Measurements from ENCODE around the gene CNTN6.

CNTN6 gene

DNA sequence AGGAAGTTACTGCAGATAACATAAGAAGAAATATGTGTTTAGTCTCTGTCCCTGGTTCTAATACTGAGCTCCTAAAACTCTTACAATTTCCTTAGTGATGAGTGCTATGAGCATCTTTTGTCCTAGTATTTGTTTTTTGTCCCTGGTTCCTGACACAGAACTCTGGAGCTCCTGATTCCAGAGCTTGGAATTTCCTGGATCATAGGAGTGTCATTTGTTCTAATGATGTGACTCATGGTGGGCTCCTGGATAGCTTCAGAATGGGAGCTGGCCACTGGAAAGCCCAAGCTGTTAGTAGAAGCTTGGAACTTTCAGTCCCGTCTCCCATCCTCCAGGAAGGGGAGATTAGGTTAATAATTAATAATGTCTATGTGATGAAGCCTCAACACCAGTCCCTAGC lies 98.2 kb downstream of the CNTN6 start:
- no peak for DNase-seq (ENCODE audit: extremely low read depth, low read depth)
- TF ChIP-seq, protein P1, sequence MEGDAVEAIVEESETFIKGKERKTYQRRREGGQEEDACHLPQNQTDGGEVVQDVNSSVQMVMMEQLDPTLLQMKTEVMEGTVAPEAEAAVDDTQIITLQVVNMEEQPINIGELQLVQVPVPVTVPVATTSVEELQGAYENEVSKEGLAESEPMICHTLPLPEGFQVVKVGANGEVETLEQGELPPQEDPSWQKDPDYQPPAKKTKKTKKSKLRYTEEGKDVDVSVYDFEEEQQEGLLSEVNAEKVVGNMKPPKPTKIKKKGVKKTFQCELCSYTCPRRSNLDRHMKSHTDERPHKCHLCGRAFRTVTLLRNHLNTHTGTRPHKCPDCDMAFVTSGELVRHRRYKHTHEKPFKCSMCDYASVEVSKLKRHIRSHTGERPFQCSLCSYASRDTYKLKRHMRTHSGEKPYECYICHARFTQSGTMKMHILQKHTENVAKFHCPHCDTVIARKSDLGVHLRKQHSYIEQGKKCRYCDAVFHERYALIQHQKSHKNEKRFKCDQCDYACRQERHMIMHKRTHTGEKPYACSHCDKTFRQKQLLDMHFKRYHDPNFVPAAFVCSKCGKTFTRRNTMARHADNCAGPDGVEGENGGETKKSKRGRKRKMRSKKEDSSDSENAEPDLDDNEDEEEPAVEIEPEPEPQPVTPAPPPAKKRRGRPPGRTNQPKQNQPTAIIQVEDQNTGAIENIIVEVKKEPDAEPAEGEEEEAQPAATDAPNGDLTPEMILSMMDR (IDR thresholded peaks at IDR 0.05; ENCODE audit: low read depth, low read length), result no peak

DNA sequence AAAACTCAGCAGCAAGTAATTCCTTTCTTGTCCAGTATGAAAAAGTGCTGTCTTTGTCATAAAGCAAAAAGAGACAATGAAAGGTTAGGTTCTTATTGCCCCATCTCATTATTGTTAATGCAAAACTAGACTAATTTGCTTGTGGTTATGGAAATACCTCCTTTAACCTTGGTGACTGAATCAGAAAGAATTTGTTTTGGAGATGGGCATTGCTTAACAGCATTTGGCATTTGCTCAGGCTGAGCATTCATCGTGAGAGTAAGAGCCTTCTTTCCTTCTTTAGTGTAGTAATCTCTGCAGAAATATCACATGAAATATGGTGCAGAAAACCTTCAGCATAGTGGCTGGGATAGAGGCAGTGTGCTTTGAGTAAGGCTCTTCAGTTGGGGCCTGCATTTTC lies 103.1 kb downstream of the CNTN6 start:
- TF ChIP-seq, protein P1 (IDR thresholded peaks at IDR 0.05; ENCODE audit: low read depth, low read length), result no peak
- peak; percentile 34 for DNase-seq (ENCODE audit: extremely low read depth, low read depth)

DNA sequence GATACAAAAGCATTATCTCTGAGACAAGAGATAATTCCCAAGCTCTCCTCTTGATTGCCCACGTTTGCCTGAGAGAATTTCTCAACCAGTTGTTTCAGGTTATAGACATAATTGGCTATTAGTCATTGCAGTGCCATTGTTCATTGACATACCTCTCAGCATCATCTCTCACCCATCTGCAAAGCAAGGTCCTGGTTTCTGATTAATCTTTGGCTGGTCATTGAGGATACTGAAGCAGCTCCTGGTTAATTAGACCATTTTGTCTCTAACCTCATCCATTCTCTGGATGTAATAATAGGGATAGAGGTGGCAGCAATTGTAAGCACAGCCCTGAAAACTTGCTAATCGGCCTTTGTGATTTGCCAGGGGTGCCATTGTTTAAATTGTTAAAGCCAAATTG lies 104.2 kb downstream of the CNTN6 start:
- TF ChIP-seq, protein P1 (IDR thresholded peaks at IDR 0.05; ENCODE audit: low read depth, low read length), result no peak
- DNase-seq (ENCODE audit: extremely low read depth, low read depth), result no peak

DNA sequence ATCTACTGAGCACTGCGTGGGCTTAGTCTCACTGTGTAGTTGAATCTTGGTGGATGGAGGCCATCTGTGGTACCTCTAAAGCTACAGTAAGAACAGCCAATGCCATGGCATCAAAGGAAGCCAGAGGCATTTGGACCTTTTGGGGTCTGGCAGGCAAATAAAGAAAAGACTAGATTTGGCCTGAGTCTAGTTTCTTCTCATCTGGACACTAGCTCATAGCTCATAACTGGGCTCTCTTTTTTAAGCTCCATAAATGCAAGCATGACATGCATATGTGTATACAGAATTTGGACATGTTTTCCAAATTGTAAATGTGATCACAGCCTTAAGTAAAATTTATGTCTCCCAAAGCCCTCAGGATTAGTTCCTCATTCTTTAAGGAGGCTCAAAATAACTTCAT lies 107.5 kb downstream of the CNTN6 start:
- TF ChIP-seq, protein P1 (IDR thresholded peaks at IDR 0.05; ENCODE audit: low read depth, low read length), result no peak
- no peak for DNase-seq (ENCODE audit: extremely low read depth, low read depth)

DNA sequence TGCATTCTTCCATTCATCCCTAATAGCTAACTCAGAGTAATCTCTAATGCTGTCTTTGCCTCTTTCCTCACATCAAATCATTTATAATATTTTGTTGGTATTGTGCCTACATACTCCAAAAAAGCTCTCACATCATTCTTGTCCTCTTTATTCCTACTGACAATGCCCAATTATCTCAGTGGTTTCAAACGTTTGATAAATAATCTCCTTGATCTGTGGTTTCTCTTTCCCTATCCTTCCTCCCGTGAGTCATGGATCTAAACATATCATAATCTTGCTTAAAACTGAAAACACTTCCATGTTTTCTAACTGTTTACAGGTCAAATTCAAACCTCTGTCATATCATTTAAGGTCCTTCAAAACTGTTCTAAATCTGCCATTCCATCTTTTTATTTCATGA lies 115.1 kb downstream of the CNTN6 start:
- DNase-seq (ENCODE audit: extremely low read depth, low read depth), result no peak
- TF ChIP-seq, protein P1 (IDR thresholded peaks at IDR 0.05; ENCODE audit: low read depth, low read length), result no peak

DNA sequence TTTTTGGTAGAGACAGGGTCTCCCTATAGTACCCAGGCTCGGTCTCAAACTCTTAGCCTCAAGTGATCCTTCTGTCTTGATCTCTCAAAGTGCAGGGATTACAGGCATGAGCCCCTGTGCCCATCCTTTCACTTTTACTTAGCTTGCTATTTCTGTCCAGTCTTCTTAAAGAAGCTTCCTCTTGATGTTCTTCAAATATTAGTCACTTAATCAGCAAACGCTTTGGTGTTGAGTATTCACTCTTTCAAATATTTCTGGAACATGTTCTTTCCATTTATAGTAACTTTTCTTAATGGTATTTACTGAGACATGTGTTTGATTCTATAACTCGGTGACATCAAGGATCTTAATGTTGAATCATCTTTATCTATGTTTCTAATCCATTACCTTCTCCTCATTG lies 122.1 kb downstream of the CNTN6 start:
- no peak for DNase-seq (ENCODE audit: extremely low read depth, low read depth)
- TF ChIP-seq, protein P1 (IDR thresholded peaks at IDR 0.05; ENCODE audit: low read depth, low read length), result no peak

DNA sequence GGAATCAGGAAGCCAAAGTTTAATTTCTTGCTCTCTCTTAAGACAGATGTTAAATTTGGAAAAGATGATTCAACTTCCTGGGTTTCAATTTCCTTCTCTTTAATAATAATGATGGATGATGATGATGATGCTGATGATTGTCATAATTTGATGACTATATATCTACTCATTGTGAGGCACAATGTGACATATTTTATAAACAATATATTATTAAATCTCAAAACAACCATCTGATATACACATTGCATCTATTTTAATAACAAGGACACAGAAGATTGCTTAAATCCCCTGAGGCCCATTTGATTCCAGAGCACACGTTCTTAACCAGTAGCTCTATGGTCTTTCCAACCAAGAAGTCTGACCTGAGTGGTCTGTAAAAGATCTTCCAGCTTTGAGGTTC lies 124.0 kb downstream of the CNTN6 start:
- TF ChIP-seq, protein P1 (IDR thresholded peaks at IDR 0.05; ENCODE audit: low read depth, low read length), result no peak
- no peak for DNase-seq (ENCODE audit: extremely low read depth, low read depth)
